Inflammatory macrophage treated with lipopolysaccharide for 4 hours (primary cell): ENCODE measurements around the gene XPO4.

ENCODE experiments used
- DNase-seq: peaks from one replicate; pipeline ENCODE4 v3.0.0-alpha.2; 2020

The XPO4 gene

GRCh38 chr13:20826843-20827560 lies 75.5 kb downstream of the XPO4 start:
- DNase-seq: no peak

GRCh38 chr13:20826301-20826700 lies 76.2 kb downstream of the XPO4 start:
- DNase-seq: no peak

- DNase-seq: no peak
These were observed 77.1 kb downstream of the XPO4 start for GRCh38 chr13:20825477-20825875.

- DNase-seq: no peak
These were observed 77.6 kb downstream of the XPO4 start for GRCh38 chr13:20824762-20825476.

GRCh38 chr13:20823071-20823470 lies 79.5 kb downstream of the XPO4 start:
- DNase-seq: no peak

- no peak for DNase-seq
These were observed 80.1 kb downstream of the XPO4 start for GRCh38 chr13:20822406-20822805.

- DNase-seq: no peak
These were observed 82.8 kb downstream of the XPO4 start for GRCh38 chr13:20819715-20820114.

GRCh38 chr13:20815464-20815863 lies 87.1 kb downstream of the XPO4 start:
- no peak for DNase-seq

- DNase-seq: no peak
These were observed 88.2 kb downstream of the XPO4 start for GRCh38 chr13:20814224-20814910.

- no peak for DNase-seq
These were observed 89.7 kb downstream of the XPO4 start for GRCh38 chr13:20812890-20813289.

GRCh38 chr13:20810808-20811207 lies 91.7 kb downstream of the XPO4 start:
- no peak for DNase-seq

GRCh38 chr13:20808874-20809273 lies 93.7 kb downstream of the XPO4 start:
- no peak for DNase-seq

- DNase-seq: no peak
These were observed 99.2 kb downstream of the XPO4 start for GRCh38 chr13:20803180-20803965.

GRCh38 chr13:20801707-20802106 lies 100.8 kb downstream of the XPO4 start:
- DNase-seq: peak; percentile 49

- DNase-seq: no peak
These were observed 102.7 kb downstream of the XPO4 start for GRCh38 chr13:20799726-20800416.

GRCh38 chr13:20798027-20798426 lies 104.5 kb downstream of the XPO4 start:
- DNase-seq: peak; percentile 56

GRCh38 chr13:20796791-20797508 lies 105.6 kb downstream of the XPO4 start:
- DNase-seq: peak; percentile 8

- no peak for DNase-seq
These were observed 112.9 kb downstream of the XPO4 start for GRCh38 chr13:20789665-20790064.

GRCh38 chr13:20788312-20788711 lies 114.2 kb downstream of the XPO4 start:
- no peak for DNase-seq

GRCh38 chr13:20787180-20787579 lies 115.4 kb downstream of the XPO4 start:
- DNase-seq: peak; percentile 25

- DNase-seq: no peak
These were observed 120.3 kb downstream of the XPO4 start for GRCh38 chr13:20782116-20782708.
